A549 (cell line): ENCODE data around the gene GPR4. TPM values are rescaled to one million over a fixed set of nuclear protein-coding genes. Genes with fewer than 3 reads are reported as not detected.
A peak's percentile ranks its signal among the peaks of the same experiment; 100 is the strongest.
"Not testable (repeated sequence)": the region's sequence is repeated elsewhere in the genome, so short reads cannot be mapped to it uniquely, and the experiment has no call there.

ENCODE experiments used
- ATAC-seq, 2 experiments: fragments of 200-7000 bp in 1 of 2; fragments of >200 bp in 1 of 2; cut with Nextera tagmentation in 1 of 2; cut with Tn5 transposase in 1 of 2; 3 replicates each; pipeline versions ENCODE4 v1.8.0 to v1.9.1; 2018 to 2020; ENCODE audit warnings: mild to moderate bottlenecking in 1 of 2, moderate library complexity in 1 of 2
- CTCF ChIA-PET: fragments of 300-600 bp; sonication (Branson Sonifier 250); formaldehyde crosslinking; extraction: SDS; loops from one replicate; lab custom pipeline; 2021; ENCODE audit warnings: antibody characterized with exemption, inconsistent platforms; lab: Yijun Ruan, JAX
- POLR2A ChIA-PET: fragments of 350-600 bp; formaldehyde crosslinking; extraction: SDS; loops from one replicate; lab custom pipeline; 2021; ENCODE audit warnings: antibody characterized with exemption, inconsistent platforms; lab: Yijun Ruan, JAX
- DNase-seq, 2 experiments: peaks; one replicate each; pipeline versions ENCODE4 v3.0.0 to v3.0.0-alpha.2; 2011 to 2016; ENCODE audit warnings: low read depth in 1 of 2, low spot score in 1 of 2
- FAIRE-seq: peaks from 2 replicates; lab custom pipeline; 2011; peaks lifted over from hg19 to GRCh38; lab: Jason Lieb, UNC
- H3K27ac ChIP-seq, 2 experiments: fragments of >200 bp; sonication (Bioruptor Twin); formaldehyde crosslinking; 3 replicates each; pipeline ENCODE4 v1.5.1; 2016 to 2017
- H3K4me1 ChIP-seq: fragments of >200 bp; sonication (Bioruptor Twin); formaldehyde crosslinking; 3 replicates; pipeline ENCODE4 v1.6.1; 2016
- H3K4me2 ChIP-seq: fragments of >200 bp; sonication (Bioruptor Twin); formaldehyde crosslinking; 3 replicates; pipeline ENCODE4 v1.6.1; 2016
- H3K4me3 ChIP-seq: fragments of >200 bp; sonication (Bioruptor Twin); formaldehyde crosslinking; 3 replicates; pipeline ENCODE4 v1.5.1; 2016
- H3K9me3 ChIP-seq: fragments of >200 bp; sonication (Bioruptor Twin); formaldehyde crosslinking; 3 replicates; pipeline ENCODE4 v1.6.1; 2016
- BHLHE40 ChIP-seq: IDR thresholded peaks from 2 replicates; pipeline ENCODE4 v1.6.1; 2012; ENCODE audit warnings: low read depth, low read length, inconsistent platforms
- CHD2 ChIP-seq: fragments of 150-350 bp; IDR thresholded peaks from 2 replicates; pipeline ENCODE4 v1.6.1; 2014; ENCODE audit warnings: low read length; ENCODE audit not compliant: partially characterized antibody
- E2F6 ChIP-seq: IDR thresholded peaks from 2 replicates; pipeline ENCODE4 v1.6.1; 2012; ENCODE audit warnings: low read depth, borderline replicate concordance
- EHF ChIP-seq: fragments of 250-450 bp; sonication (Bioruptor Pico); IDR thresholded peaks from 2 replicates; pipeline ENCODE4 v1.5.0; 2020; ENCODE audit warnings: mild to moderate bottlenecking
- EHMT2 ChIP-seq: fragments of 200-600 bp; sonication (generic); IDR thresholded peaks from 2 replicates; pipeline ENCODE4 v1.6.1; 2016; ENCODE audit warnings: antibody characterized with exemption, low read depth, mild to moderate bottlenecking, moderate library complexity
- ELK1 ChIP-seq: fragments of 150-350 bp; IDR thresholded peaks from 2 replicates; pipeline ENCODE4 v1.6.1; 2014; ENCODE audit warnings: low read depth, mild to moderate bottlenecking, low read length
- HES2 ChIP-seq: fragments of >200 bp; sonication (Bioruptor Twin); formaldehyde crosslinking; IDR thresholded peaks from 2 replicates; pipeline ENCODE4 v1.6.1; 2016
- HEYL ChIP-seq: fragments of 250-450 bp; sonication (Bioruptor Pico); IDR thresholded peaks from 2 replicates; pipeline ENCODE4 v1.8.0; 2021; ENCODE audit warnings: mild to moderate bottlenecking, moderate library complexity
- HOXB13 ChIP-seq: fragments of 250-450 bp; sonication (Bioruptor Pico); IDR thresholded peaks from 2 replicates; pipeline ENCODE4 v1.5.0; 2020; ENCODE audit warnings: low read depth, mild to moderate bottlenecking, moderate library complexity
- HOXB5 ChIP-seq: fragments of 250-450 bp; sonication (Bioruptor Pico); IDR thresholded peaks from 2 replicates; pipeline ENCODE4 v1.5.0; 2020; ENCODE audit warnings: mild to moderate bottlenecking, moderate library complexity
- JUN ChIP-seq, 2 experiments: fragments of >200 bp; sonication (Bioruptor Twin); formaldehyde crosslinking; IDR thresholded peaks; 2 replicates in 1 of 2; 3 replicates in 1 of 2; pipeline ENCODE4 v1.6.1; 2016 to 2017
- MAFK ChIP-seq: fragments of 450-650 bp; IDR thresholded peaks from 2 replicates; pipeline ENCODE4 v1.6.1; 2014; ENCODE audit not compliant: partially characterized antibody
- NFE2L2 ChIP-seq: fragments of 150-350 bp; conservative IDR thresholded peaks from 2 replicates; pipeline ENCODE4 v1.6.1; 2014; ENCODE audit warnings: low read length
- PBX3 ChIP-seq: IDR thresholded peaks from 2 replicates; pipeline ENCODE4 v1.6.1; 2012
- POLR2A ChIP-seq: IDR thresholded peaks from 2 replicates; pipeline ENCODE4 v1.6.1; 2012; ENCODE audit warnings: mild to moderate bottlenecking, low read length
- RFX5 ChIP-seq: fragments of 450-650 bp; IDR thresholded peaks from 2 replicates; pipeline ENCODE4 v1.7.1; 2014; ENCODE audit warnings: antibody characterized with exemption, mild to moderate bottlenecking, moderate library complexity
- TFCP2L1 ChIP-seq: fragments of 250-450 bp; sonication (Bioruptor Pico); IDR thresholded peaks from 2 replicates; pipeline ENCODE4 v1.5.0; 2021; ENCODE audit warnings: mild to moderate bottlenecking
- USF2 ChIP-seq: fragments of 450-650 bp; IDR thresholded peaks from 2 replicates; pipeline ENCODE4 v1.6.1; 2014; ENCODE audit warnings: antibody characterized with exemption
- ZFP36 ChIP-seq: fragments of 450-650 bp; IDR thresholded peaks from 2 replicates; pipeline ENCODE4 v1.6.1; 2014; ENCODE audit warnings: borderline replicate concordance; ENCODE audit not compliant: partially characterized antibody
- WGBS: methylation state at CpG from one replicate; pipeline ENCODE4 v1.1.6; 2017; ENCODE audit errors: missing lambda C conversion rate; 5-methylcytosine and 5-hydroxymethylcytosine counted together
- polyA plus RNA-seq, 4 experiments: library from polyadenylated mRNA; depleted of rRNA in 3 of 4; stranded (reverse); fragments of >200 nt; fragmentation: RNase III in 1 of 4; extraction: RNeasy Plus Mini Kit Qiagen cat#74134 plus additional on column Dnase treatment in 1 of 4; gene quantifications; 2 replicates in 3 of 4; 3 replicates in 1 of 4; pipeline ENCODE4 v1.2.3, GENCODE V29; 2011 to 2017

The GPR4 gene
- polyA plus RNA-seq, 2 of the 4 experiments (the other 2 are of a cell fraction) = 0.03 to 0.10 TPM

- TF ChIP-seq EHMT2 (no peak), EHF (no peak)
Observed at GRCh38 chr19:45629704-45630103, 27.7 kb upstream of the GPR4 start (continued).

- H3K9me3 ChIP-seq, POLR2A ChIA-PET, H3K4me3 ChIP-seq, ATAC-seq, FAIRE-seq, H3K4me2 ChIP-seq, H3K27ac ChIP-seq, DNase-seq: not testable (repeated sequence)
- H3K4me1 ChIP-seq = peaks cover 30% of the 10 kb centered on the region
- 98% methylated on average over 7 of the region's 7 CpGs for WGBS
- TF ChIP-seq ZFP36 = peak; percentile 29
- CTCF ChIA-PET = interaction anchor here (0.6 to 23.8 kb wide), 3 partner anchors 9 to 45 kb away, joined by 3 to 437 read pairs (median 3); partner anchors contain the start of gene EML2
Observed at GRCh38 chr19:45628219-45628618, 26.2 kb upstream of the GPR4 start.

GRCh38 chr19:45623984-45624383 lies 22.0 kb upstream of the GPR4 start:
- POLR2A ChIA-PET = no interaction called here

More at GRCh38 chr19:45623984-45624383, 22.0 kb upstream of the GPR4 start:
- DNase-seq = no peak
- TF ChIP-seq NFE2L2 (no peak), POLR2A (no peak), PBX3 (no peak), RFX5 (no peak), JUN (IDR thresholded peaks at IDR 0.05) (no peak), HES2 (no peak), ELK1 (no peak), USF2 (no peak), BHLHE40 (no peak), HOXB13 (CRISPR knock-in tag) (no peak), HEYL (CRISPR knock-in tag) (no peak), EHF (no peak), HOXB5 (CRISPR knock-in tag) (no peak), CHD2 (no peak), E2F6 (no peak), TFCP2L1 (CRISPR knock-in tag) (no peak), MAFK (no peak)
- H3K4me2 ChIP-seq = no peak overlapping the region
- WGBS = 80% methylated on average over 1 of the region's 1 CpG
- H3K27ac ChIP-seq = no peak overlapping the region
- H3K9me3 ChIP-seq = no peaks in the 10 kb centered on the region
- CTCF ChIA-PET = interaction anchor here (0.6 to 23.8 kb wide), 5 partner anchors 8 to 147 kb away, joined by 3 to 437 read pairs (median 5); partner anchors contain the start of gene EML2
- no peak overlapping the region for H3K4me3 ChIP-seq
- H3K4me1 ChIP-seq = no peaks in the 10 kb centered on the region
- peak; percentile 70 for FAIRE-seq
- no peak for ATAC-seq
